ENCODE data around the gene SUN3. TPM values are rescaled to one million over a fixed set of nuclear protein-coding genes. Genes with fewer than 3 reads are reported as not detected.

Gene SUN3
- total RNA-seq, 1 experiment from 2014 or later = not detected

GRCh38 chr7:47938574-47939165 is 90.2 kb downstream of the SUN3 start:
- Histone ChIP-seq H3K4me3 (ENCODE audit: low read depth, low read length) (no peak overlapping the region), H3K27me3 (replicated peaks; ENCODE audit: control insufficient read depth, insufficient read depth, low read length) (no peaks in the 10 kb centered on the region), H3K36me3 (ENCODE audit: control insufficient read depth, insufficient read depth, low read length) (no peaks in the 10 kb centered on the region), H3K4me1 (no peaks in the 10 kb centered on the region), H3K9me3 (no peaks in the 10 kb centered on the region)
- intact Hi-C loops (cut with micrococcal nuclease; ENCODE audit: unreplicated experiment) = loop anchor here (1.0 to 2.0 kb wide), 2 partner anchors 86 to 672 kb away; no protein-coding TSS in a partner anchor
- Mint-ChIP-seq H3K4me1 (ENCODE audit: low read depth, unreplicated experiment) (peaks cover 7% of the 10 kb centered on the region), H3K27me3 (ENCODE audit: insufficient read depth, unreplicated experiment) (no peaks in the 10 kb centered on the region), H3K36me3 (ENCODE audit: insufficient read depth, unreplicated experiment) (no peaks in the 10 kb centered on the region), H3K4me3 (ENCODE audit: unreplicated experiment) (no peak overlapping the region), H3K9me3 (ENCODE audit: unreplicated experiment) (no peaks in the 10 kb centered on the region), H3K27ac (ENCODE audit: unreplicated experiment) (no peak overlapping the region)
- CTCF ChIA-PET = interaction anchor here (0.6 to 1.4 kb wide), 4 partner anchors 24 to 673 kb away, joined by 3 to 10 read pairs (median 3); no protein-coding TSS in a partner anchor
- TF ChIP-seq, protein P1, sequence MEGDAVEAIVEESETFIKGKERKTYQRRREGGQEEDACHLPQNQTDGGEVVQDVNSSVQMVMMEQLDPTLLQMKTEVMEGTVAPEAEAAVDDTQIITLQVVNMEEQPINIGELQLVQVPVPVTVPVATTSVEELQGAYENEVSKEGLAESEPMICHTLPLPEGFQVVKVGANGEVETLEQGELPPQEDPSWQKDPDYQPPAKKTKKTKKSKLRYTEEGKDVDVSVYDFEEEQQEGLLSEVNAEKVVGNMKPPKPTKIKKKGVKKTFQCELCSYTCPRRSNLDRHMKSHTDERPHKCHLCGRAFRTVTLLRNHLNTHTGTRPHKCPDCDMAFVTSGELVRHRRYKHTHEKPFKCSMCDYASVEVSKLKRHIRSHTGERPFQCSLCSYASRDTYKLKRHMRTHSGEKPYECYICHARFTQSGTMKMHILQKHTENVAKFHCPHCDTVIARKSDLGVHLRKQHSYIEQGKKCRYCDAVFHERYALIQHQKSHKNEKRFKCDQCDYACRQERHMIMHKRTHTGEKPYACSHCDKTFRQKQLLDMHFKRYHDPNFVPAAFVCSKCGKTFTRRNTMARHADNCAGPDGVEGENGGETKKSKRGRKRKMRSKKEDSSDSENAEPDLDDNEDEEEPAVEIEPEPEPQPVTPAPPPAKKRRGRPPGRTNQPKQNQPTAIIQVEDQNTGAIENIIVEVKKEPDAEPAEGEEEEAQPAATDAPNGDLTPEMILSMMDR (IDR thresholded peaks at IDR 0.05; ENCODE audit: insufficient read depth in 1 of 2, low read depth in 1 of 2, low read length in 1 of 2, severe bottlenecking in 1 of 2, unreplicated experiment in 1 of 2) = peak in 1 of 2 experiments; percentile 14
- BruUV-seq (replicated peaks) = no TSS peak
- no peak for DNase-seq
- POLR2A ChIA-PET = no interaction called here

- Mint-ChIP-seq H3K27ac (ENCODE audit: unreplicated experiment) (no peak overlapping the region), H3K4me3 (ENCODE audit: unreplicated experiment) (no peak overlapping the region), H3K4me1 (ENCODE audit: low read depth, unreplicated experiment) (peaks cover 7% of the 10 kb centered on the region), H3K36me3 (ENCODE audit: insufficient read depth, unreplicated experiment) (no peaks in the 10 kb centered on the region), H3K9me3 (ENCODE audit: unreplicated experiment) (no peaks in the 10 kb centered on the region), H3K27me3 (ENCODE audit: insufficient read depth, unreplicated experiment) (no peaks in the 10 kb centered on the region)
- Histone ChIP-seq H3K4me1 (no peaks in the 10 kb centered on the region), H3K4me3 (ENCODE audit: low read depth, low read length) (no peak overlapping the region), H3K9me3 (no peaks in the 10 kb centered on the region), H3K27me3 (replicated peaks; ENCODE audit: control insufficient read depth, insufficient read depth, low read length) (no peaks in the 10 kb centered on the region), H3K36me3 (ENCODE audit: control insufficient read depth, insufficient read depth, low read length) (no peaks in the 10 kb centered on the region)
- TF ChIP-seq, protein P1 (IDR thresholded peaks at IDR 0.05; ENCODE audit: insufficient read depth in 1 of 2, low read depth in 1 of 2, low read length in 1 of 2, severe bottlenecking in 1 of 2, unreplicated experiment in 1 of 2) = no peak
- intact Hi-C loops (cut with micrococcal nuclease; ENCODE audit: unreplicated experiment) = loop anchor here (2.0 kb wide), 1 partner anchor 85 kb away; no protein-coding TSS in a partner anchor
- DNase-seq = no peak
- POLR2A ChIA-PET = no interaction called here
- CTCF ChIA-PET = interaction anchor here (0.6 to 1.4 kb wide), 2 partner anchors 86 to 672 kb away, joined by 3 to 10 read pairs; no protein-coding TSS in a partner anchor
- no TSS peak for BruUV-seq (replicated peaks)
Observed at GRCh38 chr7:47937711-47938573, 91.0 kb downstream of the SUN3 start.

Other genes starting within 250 kb of the SUN3 start
- 0.25 and 0.28 TPM in 2 replicates for gene PKD1L1, start 80.6 kb downstream of the SUN3 start, total RNA-seq (2022)
- 31.3 and 32.3 TPM in 2 replicates for gene HUS1, start 49.5 kb downstream of the SUN3 start, total RNA-seq (2022)
- gene C7orf57, start 6.4 kb upstream of the SUN3 start, total RNA-seq (2022) = not detected in 2 replicates
- 18.7 and 20.6 TPM in 2 replicates for gene UPP1, start 60.2 kb upstream of the SUN3 start, total RNA-seq (2022)
- 0.07 and 0.09 TPM in 2 replicates for gene ABCA13, start 142.4 kb upstream of the SUN3 start, total RNA-seq (2022)

All from Caco-2 (cell line).